HEK293 (cell line): ENCODE results near the gene MAP3K20.

Experiments
- HOXD13 ChIP-seq: sonication (generic); formaldehyde crosslinking; IDR thresholded peaks from 2 replicates; pipeline ENCODE4 v1.8.0; 2022; ENCODE audit warnings: missing genetic modification reagents, borderline replicate concordance
- ZNF645 ChIP-seq: fragments of 450-650 bp; formaldehyde crosslinking; IDR thresholded peaks from 2 replicates; pipeline ENCODE4; 2016; ENCODE audit warnings: missing biosample characterization, missing genetic modification characterization
- TF ChIP-seq, protein P1 (sequence below): fragments of 450-650 bp; formaldehyde crosslinking; IDR thresholded peaks from 2 replicates; pipeline ENCODE4 v1.5.1; 2016; ENCODE audit warnings: missing biosample characterization, missing genetic modification characterization

DNA sequence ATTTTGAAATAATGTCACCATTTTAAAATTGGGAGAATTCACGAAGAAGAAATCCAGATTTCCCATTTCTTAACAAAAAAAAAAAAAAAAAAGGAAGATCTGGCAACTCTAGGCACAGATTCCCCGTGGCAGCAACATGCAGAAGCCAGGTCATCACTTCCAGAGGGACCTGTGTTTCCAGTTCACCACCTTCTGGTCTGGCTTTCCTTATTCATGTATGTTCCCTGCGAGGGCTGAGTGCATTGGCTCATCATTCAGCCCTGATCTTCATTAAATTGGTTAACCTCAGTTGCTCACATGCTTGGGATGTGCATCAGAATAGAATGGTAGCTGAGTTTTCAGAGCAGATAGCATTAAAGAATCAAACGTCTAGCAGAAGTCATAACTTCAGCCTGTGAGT is 25.0 kb upstream of the MAP3K20 start:
- no peak for TF ChIP-seq ZNF645
- TF ChIP-seq, protein P1, sequence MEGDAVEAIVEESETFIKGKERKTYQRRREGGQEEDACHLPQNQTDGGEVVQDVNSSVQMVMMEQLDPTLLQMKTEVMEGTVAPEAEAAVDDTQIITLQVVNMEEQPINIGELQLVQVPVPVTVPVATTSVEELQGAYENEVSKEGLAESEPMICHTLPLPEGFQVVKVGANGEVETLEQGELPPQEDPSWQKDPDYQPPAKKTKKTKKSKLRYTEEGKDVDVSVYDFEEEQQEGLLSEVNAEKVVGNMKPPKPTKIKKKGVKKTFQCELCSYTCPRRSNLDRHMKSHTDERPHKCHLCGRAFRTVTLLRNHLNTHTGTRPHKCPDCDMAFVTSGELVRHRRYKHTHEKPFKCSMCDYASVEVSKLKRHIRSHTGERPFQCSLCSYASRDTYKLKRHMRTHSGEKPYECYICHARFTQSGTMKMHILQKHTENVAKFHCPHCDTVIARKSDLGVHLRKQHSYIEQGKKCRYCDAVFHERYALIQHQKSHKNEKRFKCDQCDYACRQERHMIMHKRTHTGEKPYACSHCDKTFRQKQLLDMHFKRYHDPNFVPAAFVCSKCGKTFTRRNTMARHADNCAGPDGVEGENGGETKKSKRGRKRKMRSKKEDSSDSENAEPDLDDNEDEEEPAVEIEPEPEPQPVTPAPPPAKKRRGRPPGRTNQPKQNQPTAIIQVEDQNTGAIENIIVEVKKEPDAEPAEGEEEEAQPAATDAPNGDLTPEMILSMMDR (tag by site-specific recombination), result no peak
- TF ChIP-seq HOXD13 (CRISPR knock-in tag), result no peak
